Skeletal muscle cell (primary cell): ENCODE results near the gene CLEC20A.

Experiments
- DNase-seq: peaks from one replicate; pipeline ENCODE4 v3.0.0-alpha.2; 2010; ENCODE audit warnings: low read depth
- H3K4me3 ChIP-seq: 2 replicates; pipeline ENCODE4 v1.5.1; 2011; ENCODE audit warnings: low read depth, mild to moderate bottlenecking, control low read depth, low read length, moderate library complexity

CLEC20A gene

GRCh38 chr1:178436899-178437298, 59.9 kb downstream of the CLEC20A start:
- no peak overlapping the region for H3K4me3 ChIP-seq
- DNase-seq, result no peak

GRCh38 chr1:178434899-178435435, 61.8 kb downstream of the CLEC20A start:
- no peak overlapping the region for H3K4me3 ChIP-seq
- no peak for DNase-seq

GRCh38 chr1:178434360-178434759, 62.4 kb downstream of the CLEC20A start:
- no peak for DNase-seq
- H3K4me3 ChIP-seq, result no peak overlapping the region
